Stimulated activated CD8-positive, alpha-beta memory T cell treated with anti-CD3 and anti-CD28 coated beads, Interleukin-12 subunit alpha, Interleukin-12 subunit beta, amount 100 ng/mL, for 1 hour (primary cell): ENCODE results near the gene BHLHE40.

Source experiments
- DNase-seq: peaks from one replicate; pipeline ENCODE4 v3.0.0-alpha.2; 2020; ENCODE audit warnings: low read depth

BHLHE40 gene

GRCh38 chr3:5019411-5020241 lies 40.4 kb downstream of the BHLHE40 start:
- DNase-seq: peak; percentile 70

GRCh38 chr3:5020242-5020722 lies 41.0 kb downstream of the BHLHE40 start:
- no peak for DNase-seq

GRCh38 chr3:5021116-5022092 lies 42.2 kb downstream of the BHLHE40 start:
- DNase-seq: no peak

- DNase-seq: no peak
Measured at GRCh38 chr3:5022187-5022965, 43.1 kb downstream of the BHLHE40 start.

GRCh38 chr3:5022966-5023776 lies 43.9 kb downstream of the BHLHE40 start:
- DNase-seq: no peak

- DNase-seq: no peak
Measured at GRCh38 chr3:5023777-5024346, 44.6 kb downstream of the BHLHE40 start.

GRCh38 chr3:5026046-5026362 lies 46.8 kb downstream of the BHLHE40 start:
- no peak for DNase-seq

- no peak for DNase-seq
Measured at GRCh38 chr3:5029715-5030114, 50.5 kb downstream of the BHLHE40 start.

GRCh38 chr3:5030152-5030551 lies 50.9 kb downstream of the BHLHE40 start:
- DNase-seq: no peak

- DNase-seq: no peak
Measured at GRCh38 chr3:5032844-5033243, 53.6 kb downstream of the BHLHE40 start.
